Activated T-helper 2 cell treated with anti-CD3 and anti-CD28 coated beads, Interferon-gamma antibody, Interleukin-2, Interleukin-4, amounts not matched to agents 10 μg/mL and 5 μg/mL and 100 μg/mL, durations not matched to agents 14 hours and 24 hours and 36 hours (primary cell): ENCODE measurements around the gene CTU2. TPM values are rescaled to one million over a fixed set of nuclear protein-coding genes. Genes with fewer than 3 reads are reported as not detected.

Source experiments
- DNase-seq: peaks from one replicate; pipeline ENCODE4 v3.0.0; 2021; ENCODE audit warnings: low spot score
- H3K27ac Mint-ChIP-seq: one replicate; pipeline ENCODE4 v1.8.0; 2021; ENCODE audit warnings: mixed read lengths
- H3K27me3 Mint-ChIP-seq: one replicate; pipeline ENCODE4 v1.8.0; 2021; ENCODE audit warnings: low read depth, mixed read lengths
- H3K36me3 Mint-ChIP-seq: one replicate; pipeline ENCODE4 v1.8.0; 2021; ENCODE audit warnings: low read depth, mixed read lengths
- H3K4me1 Mint-ChIP-seq: one replicate; pipeline ENCODE4 v1.8.0; 2021; ENCODE audit warnings: low read depth, mixed read lengths
- H3K4me3 Mint-ChIP-seq: one replicate; pipeline ENCODE4 v1.8.0; 2021; ENCODE audit warnings: low read depth, mild to moderate bottlenecking, moderate library complexity, mixed read lengths
- H3K9me3 Mint-ChIP-seq: one replicate; pipeline ENCODE4 v1.8.0; 2021; ENCODE audit warnings: mixed read lengths
- intact Hi-C: fragments of 100-400 bp; cut with micrococcal nuclease; formaldehyde crosslinking; loops from one replicate; pipeline ENCODE4 v1.15.1; 2023
- total RNA-seq: library from RNA; stranded (reverse); gene quantifications from 2 replicates; pipeline ENCODE4 v1.2.3, GENCODE V29; 2022

The CTU2 gene
- total RNA-seq, 1 donor from 2014 or later: 43.8 TPM

- Mint-ChIP-seq H3K9me3 (no peaks in the 10 kb centered on the region), H3K27me3 (no peaks in the 10 kb centered on the region), H3K4me3 (no peak overlapping the region), H3K36me3 (peaks cover 34% of the 10 kb centered on the region), H3K27ac (no peak overlapping the region), H3K4me1 (no peaks in the 10 kb centered on the region)
- DNase-seq: no peak
- intact Hi-C loops: no loop called here
These were observed 9.2 kb downstream of the CTU2 start for GRCh38 chr16:88715312-88716190.

- no peak overlapping the region for H3K27ac Mint-ChIP-seq
- no peaks in the 10 kb centered on the region for H3K9me3 Mint-ChIP-seq
- peaks cover 37% of the 10 kb centered on the region for H3K36me3 Mint-ChIP-seq
- H3K4me3 Mint-ChIP-seq: no peak overlapping the region
- no peak for DNase-seq
- intact Hi-C loops: no loop called here
- no peaks in the 10 kb centered on the region for H3K4me1 Mint-ChIP-seq
- no peaks in the 10 kb centered on the region for H3K27me3 Mint-ChIP-seq
These were observed 9.9 kb downstream of the CTU2 start for GRCh38 chr16:88716201-88716600.

GRCh38 chr16:88716601-88717001 lies 10.3 kb downstream of the CTU2 start:
- no peaks in the 10 kb centered on the region for H3K27me3 Mint-ChIP-seq
- H3K4me3 Mint-ChIP-seq: no peak overlapping the region
- DNase-seq: no peak
- no peak overlapping the region for H3K27ac Mint-ChIP-seq
- H3K36me3 Mint-ChIP-seq: peaks cover 37% of the 10 kb centered on the region
- no peaks in the 10 kb centered on the region for H3K4me1 Mint-ChIP-seq
- intact Hi-C loops: no loop called here
- no peaks in the 10 kb centered on the region for H3K9me3 Mint-ChIP-seq

DNA sequence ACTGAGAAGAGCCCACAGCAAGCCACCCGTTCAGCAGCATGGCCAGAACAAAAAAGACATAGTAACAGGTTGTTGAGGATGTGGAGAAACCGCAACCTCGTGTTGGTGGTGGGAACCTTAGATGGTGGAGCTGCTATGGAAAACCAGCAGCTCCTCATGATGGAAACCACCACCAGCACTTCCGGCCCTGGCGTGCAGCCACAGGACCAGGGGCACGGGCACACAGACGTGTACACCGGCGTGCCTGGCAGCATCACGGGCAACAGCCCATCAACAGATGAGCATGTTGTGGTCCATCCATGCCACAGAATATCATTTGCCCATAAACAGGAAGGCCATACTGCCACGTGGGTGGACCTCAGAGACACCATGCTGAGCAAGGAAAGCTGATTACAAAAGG lies 11.9 kb downstream of the CTU2 start:
- Mint-ChIP-seq H3K4me1 (no peaks in the 10 kb centered on the region), H3K27me3 (no peaks in the 10 kb centered on the region), H3K4me3 (no peak overlapping the region), H3K27ac (no peak overlapping the region), H3K9me3 (no peaks in the 10 kb centered on the region), H3K36me3 (peaks cover 40% of the 10 kb centered on the region)
- intact Hi-C loops: no loop called here
- no peak for DNase-seq

DNA sequence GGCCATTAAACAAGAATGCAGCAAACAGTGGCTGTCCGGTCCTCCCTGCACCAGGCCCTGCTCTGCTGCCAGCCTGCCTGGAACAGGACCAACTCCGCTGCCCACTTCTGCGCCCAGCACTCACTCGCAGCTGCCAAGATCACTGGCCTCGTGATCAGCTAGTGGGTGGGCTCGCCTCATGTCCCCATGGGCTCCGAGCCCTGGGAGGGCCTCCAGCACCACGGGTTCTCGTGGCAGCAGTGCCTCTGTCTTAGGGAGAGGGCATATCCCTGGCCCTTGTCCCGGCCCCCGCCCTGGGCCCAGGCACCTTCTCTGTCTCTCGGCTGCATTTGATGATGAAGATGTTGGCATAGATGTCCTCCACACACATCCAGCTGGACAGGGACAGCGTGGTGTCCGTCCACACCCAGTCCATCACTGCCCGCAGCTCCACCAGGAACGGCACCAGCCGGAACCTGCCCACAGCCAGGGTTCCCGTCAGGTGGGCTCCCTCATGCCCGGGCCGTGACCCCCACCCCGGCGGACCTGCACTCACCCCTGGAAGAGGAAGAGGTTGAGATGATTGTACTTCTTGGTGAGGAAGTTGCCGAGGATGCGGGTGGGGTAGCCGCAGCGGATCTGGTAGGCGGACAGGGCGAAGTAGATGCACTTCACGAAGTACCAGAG lies 13.1 kb downstream of the CTU2 start:
- DNase-seq: no peak
- peaks cover 43% of the 10 kb centered on the region for H3K36me3 Mint-ChIP-seq
- intact Hi-C loops: no loop called here
- H3K4me1 Mint-ChIP-seq: no peaks in the 10 kb centered on the region
- H3K4me3 Mint-ChIP-seq: no peak overlapping the region
- H3K27me3 Mint-ChIP-seq: no peaks in the 10 kb centered on the region
- H3K9me3 Mint-ChIP-seq: no peaks in the 10 kb centered on the region
- no peak overlapping the region for H3K27ac Mint-ChIP-seq

GRCh38 chr16:88719933-88720296 lies 13.6 kb downstream of the CTU2 start:
- intact Hi-C loops: no loop called here
- Mint-ChIP-seq H3K27me3 (no peaks in the 10 kb centered on the region), H3K36me3 (peaks cover 48% of the 10 kb centered on the region), H3K4me3 (no peak overlapping the region), H3K4me1 (no peaks in the 10 kb centered on the region), H3K9me3 (no peaks in the 10 kb centered on the region), H3K27ac (no peak overlapping the region)
- no peak for DNase-seq

DNA sequence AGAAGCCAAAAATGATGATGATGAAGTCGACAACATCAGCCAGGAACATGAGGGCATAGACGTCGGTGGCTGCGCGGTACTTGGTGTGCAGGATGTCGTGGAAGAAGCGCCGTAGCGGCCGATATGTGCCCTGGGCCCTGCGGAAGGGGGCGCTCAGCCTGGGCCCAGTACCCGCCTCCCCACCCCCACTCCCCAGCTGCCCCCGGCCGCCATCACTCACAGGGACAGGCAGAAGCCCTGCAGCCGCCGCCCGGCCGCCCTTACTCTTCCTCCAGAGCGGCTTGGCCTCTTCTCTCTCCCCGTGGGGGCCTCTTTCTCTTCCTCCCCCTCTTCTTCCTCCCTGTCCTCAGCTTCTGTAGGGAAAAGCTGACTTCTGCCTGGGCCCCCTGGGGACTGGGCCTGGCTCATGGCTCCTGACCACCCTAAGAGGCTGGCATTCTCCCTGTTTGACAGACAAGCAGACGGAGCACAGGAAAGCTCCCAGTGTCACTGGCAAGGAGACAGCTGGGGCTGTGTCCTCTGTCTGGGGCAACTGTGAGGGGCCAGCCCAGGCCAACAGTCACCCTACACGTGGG lies 14.2 kb downstream of the CTU2 start:
- intact Hi-C loops: no loop called here
- Mint-ChIP-seq H3K36me3 (peaks cover 51% of the 10 kb centered on the region), H3K27me3 (no peaks in the 10 kb centered on the region)

GRCh38 chr16:88721236-88721635 lies 14.9 kb downstream of the CTU2 start:
- Mint-ChIP-seq H3K36me3 (peaks cover 53% of the 10 kb centered on the region), H3K27ac (no peak overlapping the region), H3K4me1 (no peaks in the 10 kb centered on the region), H3K4me3 (no peak overlapping the region), H3K27me3 (no peaks in the 10 kb centered on the region), H3K9me3 (no peaks in the 10 kb centered on the region)
- DNase-seq: no peak
- intact Hi-C loops: no loop called here

More for the DNA sequence above, 14.2 kb downstream of the CTU2 start:
- no peak overlapping the region for H3K27ac Mint-ChIP-seq
- H3K4me3 Mint-ChIP-seq: no peak overlapping the region
- H3K9me3 Mint-ChIP-seq: no peaks in the 10 kb centered on the region
- DNase-seq: no peak
- no peaks in the 10 kb centered on the region for H3K4me1 Mint-ChIP-seq

- H3K4me3 Mint-ChIP-seq: no peak overlapping the region
- no peak for DNase-seq
- peaks cover 54% of the 10 kb centered on the region for H3K36me3 Mint-ChIP-seq
- H3K4me1 Mint-ChIP-seq: no peaks in the 10 kb centered on the region
- H3K27me3 Mint-ChIP-seq: no peaks in the 10 kb centered on the region
- no peak overlapping the region for H3K27ac Mint-ChIP-seq
- no peaks in the 10 kb centered on the region for H3K9me3 Mint-ChIP-seq
- intact Hi-C loops: no loop called here
These were observed 15.8 kb downstream of the CTU2 start for GRCh38 chr16:88721815-88722755.

- no peak for DNase-seq
- intact Hi-C loops: no loop called here
- H3K4me1 Mint-ChIP-seq: no peaks in the 10 kb centered on the region
- H3K27ac Mint-ChIP-seq: no peak overlapping the region
- H3K36me3 Mint-ChIP-seq: peaks cover 50% of the 10 kb centered on the region
- H3K4me3 Mint-ChIP-seq: no peak overlapping the region
- no peaks in the 10 kb centered on the region for H3K27me3 Mint-ChIP-seq
- no peaks in the 10 kb centered on the region for H3K9me3 Mint-ChIP-seq
These were observed 16.6 kb downstream of the CTU2 start for GRCh38 chr16:88722784-88723506.

GRCh38 chr16:88723507-88723887 lies 17.2 kb downstream of the CTU2 start:
- no peaks in the 10 kb centered on the region for H3K9me3 Mint-ChIP-seq
- no peaks in the 10 kb centered on the region for H3K4me1 Mint-ChIP-seq
- H3K4me3 Mint-ChIP-seq: no peak overlapping the region
- H3K27ac Mint-ChIP-seq: no peak overlapping the region
- H3K36me3 Mint-ChIP-seq: peaks cover 45% of the 10 kb centered on the region
- DNase-seq: no peak
- H3K27me3 Mint-ChIP-seq: no peaks in the 10 kb centered on the region
- intact Hi-C loops: no loop called here

DNA sequence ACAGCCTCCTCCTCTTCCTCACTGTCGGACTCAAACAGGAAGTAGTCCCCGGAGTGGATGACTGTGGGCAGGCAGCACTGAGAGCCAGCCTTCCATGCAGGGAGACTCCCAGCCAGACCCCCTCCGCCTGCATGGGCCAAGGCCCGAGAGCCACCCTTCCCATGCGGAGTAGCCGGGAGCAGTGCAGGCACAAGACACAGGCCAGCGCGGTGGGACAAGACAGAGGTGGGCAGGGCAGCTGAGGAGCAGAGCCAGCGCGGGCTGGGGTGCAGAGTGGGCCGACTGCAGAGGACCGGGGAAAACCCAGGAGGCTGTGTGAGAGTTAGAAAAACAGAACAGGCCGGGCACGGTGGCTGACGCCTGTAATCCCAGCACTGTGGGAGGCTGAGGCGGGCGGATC lies 17.6 kb downstream of the CTU2 start:
- Mint-ChIP-seq H3K36me3 (peaks cover 42% of the 10 kb centered on the region), H3K9me3 (no peaks in the 10 kb centered on the region), H3K4me1 (no peaks in the 10 kb centered on the region), H3K27me3 (no peaks in the 10 kb centered on the region), H3K4me3 (no peak overlapping the region), H3K27ac (no peak overlapping the region)
- no peak for DNase-seq
- intact Hi-C loops: no loop called here
